HS-27A (cell line): ENCODE measurements around the gene GTPBP3.
A peak's percentile ranks its signal among the peaks of the same experiment; 100 is the strongest.

Experiments
- DNase-seq: peaks from one replicate; pipeline ENCODE4 v3.0.0-alpha.2; 2012; ENCODE audit warnings: low read depth, missing footprints

The GTPBP3 gene

DNA sequence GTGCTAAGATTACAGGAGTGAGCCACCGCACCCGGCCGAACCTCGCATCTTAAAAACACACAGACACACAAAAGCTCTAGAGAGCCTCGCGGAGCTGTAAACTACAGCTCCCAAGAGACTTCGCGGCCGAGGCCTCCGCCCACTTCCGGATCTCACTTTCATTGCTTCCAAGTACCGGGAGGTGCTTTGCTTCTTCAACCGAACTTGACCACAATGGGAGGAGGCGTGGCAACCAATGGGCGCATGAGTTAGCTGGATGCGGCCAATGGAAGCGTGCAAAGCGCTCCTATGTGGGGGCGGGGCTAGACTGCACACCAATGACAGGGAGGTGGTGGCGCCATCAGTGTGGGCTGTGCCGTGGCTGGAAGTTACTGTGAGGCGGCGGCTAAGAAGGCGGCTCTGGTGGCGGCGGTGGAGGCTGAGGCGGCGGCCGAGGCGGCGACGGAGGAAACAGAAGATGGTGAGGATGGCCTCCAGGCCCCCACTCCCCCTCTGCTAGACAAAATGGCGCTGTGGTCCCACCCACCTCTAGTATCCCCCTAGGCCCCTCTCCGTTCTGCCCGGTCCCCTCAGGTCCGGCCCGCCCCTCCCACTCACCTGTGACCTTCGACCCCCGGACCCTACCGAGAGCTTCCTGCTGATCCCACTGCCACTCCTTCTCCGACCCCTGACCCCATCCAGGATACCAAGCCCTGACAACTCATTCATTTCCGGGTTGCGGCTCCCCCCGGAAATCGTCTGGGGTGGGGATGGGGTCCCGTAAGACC, 28.0 kb upstream of the GTPBP3 start, which contains the start of gene DDA1:
Gene DDA1, plus strand, starts transcription at position 366 of the 767 bp plus-strand sequence. Its CDS starts 92 bp downstream, at position 458.
- DNase-seq: peak; percentile 97

DNA sequence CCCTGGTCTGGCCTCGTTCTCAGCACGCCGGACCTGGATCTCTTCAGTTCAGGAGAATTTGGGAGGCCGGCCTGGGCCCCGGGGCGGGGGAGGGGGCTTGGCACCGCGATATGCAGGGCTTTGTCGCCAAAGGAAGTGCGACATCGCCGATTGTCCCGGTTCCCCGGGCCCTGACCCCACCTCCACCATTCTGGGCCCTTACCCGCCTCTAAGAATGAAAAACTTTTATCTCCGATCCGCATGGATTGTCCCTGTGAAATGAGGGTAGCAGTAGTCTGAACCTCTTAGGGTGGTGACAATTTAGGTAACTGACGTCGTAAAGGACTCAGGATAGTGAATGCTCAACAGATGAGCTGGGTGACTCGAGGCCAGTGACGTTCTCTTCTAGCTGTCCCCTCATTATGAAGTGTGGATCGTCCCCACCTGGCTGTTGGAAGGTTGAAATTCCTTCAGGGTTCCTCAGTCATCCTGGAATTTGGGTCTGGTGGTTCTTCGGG, 27.3 kb upstream of the GTPBP3 start:
- DNase-seq: no peak

DNA sequence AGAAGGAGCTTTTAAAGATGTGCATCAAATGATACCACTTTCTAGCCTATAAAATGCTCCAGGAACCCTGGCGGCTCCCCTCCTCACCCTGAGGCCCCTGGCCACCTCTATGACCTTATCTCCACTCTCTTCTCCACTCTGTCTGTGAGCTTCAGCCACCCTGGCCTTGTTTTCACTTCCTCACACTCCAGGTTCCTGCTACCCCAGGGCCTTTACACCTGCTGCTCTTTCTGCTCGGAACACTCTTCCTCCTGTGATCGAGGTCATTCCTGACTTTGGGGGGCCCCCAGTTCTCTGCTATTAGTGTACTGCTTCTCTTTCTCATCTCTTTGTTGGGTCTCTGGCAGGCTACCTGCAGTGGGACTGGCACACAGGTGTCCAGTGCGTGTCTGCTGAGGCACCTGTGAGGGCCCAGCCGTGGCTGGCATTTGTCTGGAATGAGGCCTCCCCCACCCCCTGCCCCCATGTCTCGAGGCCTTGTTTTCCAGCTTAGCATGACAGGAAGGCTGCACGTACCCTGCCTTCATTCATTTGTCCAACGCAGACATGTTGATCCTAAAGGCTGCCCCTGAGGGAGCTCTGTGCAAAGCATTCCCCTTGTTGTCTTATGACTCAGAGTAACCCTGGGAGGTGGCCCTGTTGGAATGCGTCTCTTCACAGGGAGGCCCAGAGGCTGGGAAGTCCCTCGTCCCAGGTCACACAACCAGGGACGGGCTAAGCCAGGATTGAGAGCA, 25.7 kb upstream of the GTPBP3 start:
- no peak for DNase-seq

DNA sequence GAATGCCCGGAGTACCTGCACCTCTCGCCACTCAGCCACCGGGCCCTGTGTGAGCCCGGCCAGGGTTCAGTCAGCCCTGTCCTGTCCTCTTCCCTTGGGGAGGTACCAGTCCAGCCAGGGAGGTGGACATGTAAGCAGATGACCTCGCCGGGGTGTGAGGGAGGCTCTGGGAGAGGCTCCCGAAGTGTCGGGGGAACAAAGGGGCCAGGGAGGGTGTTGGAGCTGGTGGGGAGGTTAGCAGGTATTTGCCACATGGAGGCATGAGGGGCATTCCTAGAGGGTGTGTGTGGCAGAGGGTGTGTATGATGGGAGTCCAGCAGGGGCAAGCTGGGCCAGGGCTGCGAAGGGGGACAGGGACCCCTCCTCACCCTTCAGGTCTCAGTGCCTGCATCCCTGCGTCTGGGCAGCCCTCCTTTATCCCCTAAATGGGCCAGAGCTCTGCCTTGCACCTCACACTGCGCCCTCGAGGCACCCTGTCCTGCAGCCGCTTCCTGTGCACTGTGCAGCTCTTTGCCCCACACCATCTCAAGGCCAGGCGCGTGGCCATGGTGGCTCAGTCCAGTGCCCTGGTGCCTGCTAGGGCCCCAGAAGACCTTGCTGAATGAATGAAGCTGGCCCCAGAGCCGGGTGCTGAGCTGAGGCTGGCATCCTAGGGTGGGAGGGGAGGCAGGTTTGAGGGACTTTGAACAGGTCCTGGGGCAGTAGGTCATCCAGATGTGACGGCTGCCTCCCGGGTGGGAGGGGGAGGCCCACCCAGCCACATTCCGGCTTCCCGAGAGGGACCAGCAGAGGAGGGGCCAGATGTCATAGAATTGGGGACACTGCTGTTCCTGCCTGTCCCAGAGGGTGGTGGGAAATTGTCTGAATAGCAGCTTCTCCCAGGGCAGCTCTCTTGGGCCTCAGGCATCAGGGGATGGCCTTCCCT, 24.9 kb upstream of the GTPBP3 start:
- no peak for DNase-seq

DNA sequence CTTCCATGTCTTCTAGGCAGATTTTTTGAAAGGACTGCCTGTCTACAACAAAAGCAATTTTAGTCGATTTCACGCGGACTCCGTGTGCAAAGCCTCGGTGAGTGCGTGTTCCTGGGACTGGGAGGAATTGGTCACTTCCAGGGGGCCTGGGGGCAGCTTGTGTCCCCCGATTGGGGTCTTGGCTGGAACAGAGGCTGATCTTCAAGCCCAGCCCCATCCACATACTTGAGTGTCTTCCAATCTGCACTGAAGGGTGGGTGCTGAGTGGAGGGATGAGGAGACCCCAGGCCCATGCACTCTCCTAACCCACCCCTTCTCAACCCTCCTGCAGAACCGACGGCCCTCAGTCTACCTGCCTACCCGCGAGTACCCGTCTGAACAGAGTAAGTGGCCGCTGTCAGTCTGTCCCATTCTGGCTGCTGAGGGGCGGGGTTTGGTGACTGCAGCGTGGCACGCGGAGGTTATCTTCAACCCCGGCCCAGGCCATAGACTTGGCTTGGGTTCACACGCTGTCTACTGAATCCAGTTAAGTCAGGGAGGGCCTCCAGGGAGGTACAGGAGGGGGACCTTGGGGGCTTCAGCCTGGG, 23.3 kb upstream of the GTPBP3 start:
- no peak for DNase-seq

DNA sequence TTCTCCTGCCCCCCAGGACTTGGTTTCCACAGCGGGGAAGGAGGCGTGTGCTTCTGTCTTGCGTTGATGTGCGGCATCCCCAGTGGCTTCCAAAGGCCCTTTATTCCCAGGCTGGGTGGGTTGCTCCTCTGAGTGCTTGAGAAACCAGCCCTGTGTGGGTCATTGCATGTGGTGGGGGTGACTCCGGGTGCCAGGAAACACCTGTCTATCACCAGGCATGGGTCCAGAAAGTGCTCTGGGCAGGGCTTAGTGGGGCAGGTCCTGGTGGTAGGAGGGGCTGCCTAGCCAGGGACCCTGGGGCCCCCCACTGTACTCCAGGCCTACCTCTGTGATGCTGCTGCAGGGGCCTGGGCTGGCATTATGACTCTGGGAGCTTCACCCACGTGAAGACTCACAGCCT, 18.4 kb upstream of the GTPBP3 start:
- no peak for DNase-seq

DNA sequence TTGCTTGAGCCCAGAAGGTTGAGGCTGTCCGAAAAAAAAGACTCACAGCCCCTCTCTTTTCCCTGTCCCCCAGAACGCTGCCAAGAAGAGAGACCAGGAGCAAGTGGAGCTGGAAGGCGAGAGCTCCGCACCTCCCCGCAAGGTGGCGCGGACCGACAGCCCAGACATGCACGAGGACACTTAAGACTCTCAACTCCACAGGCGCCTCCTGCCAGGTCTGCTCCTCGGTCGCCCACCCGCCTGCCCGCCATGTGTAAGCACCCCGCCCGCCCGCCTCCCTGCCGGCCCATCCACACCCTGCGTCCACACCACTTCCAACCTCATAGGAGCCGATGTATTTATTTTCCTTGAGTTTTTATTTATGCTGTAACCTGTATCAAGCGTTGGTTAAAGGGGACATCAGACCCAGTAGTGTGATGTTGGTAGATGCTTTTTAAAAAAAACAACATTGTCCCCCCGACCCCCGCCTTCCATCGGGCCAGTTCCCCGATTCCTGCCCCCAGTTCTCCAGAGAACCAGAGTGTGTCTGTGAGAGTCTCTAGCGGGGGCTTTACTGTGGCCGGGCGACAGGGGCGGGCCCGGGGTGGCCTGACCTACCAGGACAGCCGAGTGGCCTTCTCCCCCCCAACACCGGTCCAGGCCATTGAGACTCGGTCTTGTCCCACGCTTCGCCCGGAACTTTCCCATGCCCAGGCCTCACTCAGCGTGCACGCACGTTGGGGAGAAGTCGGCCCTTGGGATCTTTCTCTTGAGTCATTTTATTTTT, 17.7 kb upstream of the GTPBP3 start:
- no peak for DNase-seq

DNA sequence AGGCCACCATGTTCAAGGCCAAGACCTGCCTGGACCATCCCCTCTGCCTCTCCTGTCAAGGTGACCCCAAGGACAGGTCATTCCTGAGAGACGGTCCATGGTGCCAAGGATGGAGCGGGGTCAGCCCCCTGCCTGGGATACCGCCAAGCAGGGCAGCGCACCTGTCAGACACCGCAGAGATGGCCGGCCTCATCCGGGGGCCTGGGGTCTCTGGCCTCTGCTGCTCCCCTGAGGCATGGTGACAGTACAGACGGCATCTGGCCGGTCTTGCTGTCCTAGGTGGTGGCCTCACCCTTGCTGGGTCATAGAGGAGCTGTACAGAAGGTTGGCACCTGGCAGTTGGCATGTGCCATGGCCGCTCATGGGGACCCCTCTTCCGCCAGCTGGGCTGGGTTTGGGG, 16.9 kb upstream of the GTPBP3 start:
- DNase-seq: no peak

DNA sequence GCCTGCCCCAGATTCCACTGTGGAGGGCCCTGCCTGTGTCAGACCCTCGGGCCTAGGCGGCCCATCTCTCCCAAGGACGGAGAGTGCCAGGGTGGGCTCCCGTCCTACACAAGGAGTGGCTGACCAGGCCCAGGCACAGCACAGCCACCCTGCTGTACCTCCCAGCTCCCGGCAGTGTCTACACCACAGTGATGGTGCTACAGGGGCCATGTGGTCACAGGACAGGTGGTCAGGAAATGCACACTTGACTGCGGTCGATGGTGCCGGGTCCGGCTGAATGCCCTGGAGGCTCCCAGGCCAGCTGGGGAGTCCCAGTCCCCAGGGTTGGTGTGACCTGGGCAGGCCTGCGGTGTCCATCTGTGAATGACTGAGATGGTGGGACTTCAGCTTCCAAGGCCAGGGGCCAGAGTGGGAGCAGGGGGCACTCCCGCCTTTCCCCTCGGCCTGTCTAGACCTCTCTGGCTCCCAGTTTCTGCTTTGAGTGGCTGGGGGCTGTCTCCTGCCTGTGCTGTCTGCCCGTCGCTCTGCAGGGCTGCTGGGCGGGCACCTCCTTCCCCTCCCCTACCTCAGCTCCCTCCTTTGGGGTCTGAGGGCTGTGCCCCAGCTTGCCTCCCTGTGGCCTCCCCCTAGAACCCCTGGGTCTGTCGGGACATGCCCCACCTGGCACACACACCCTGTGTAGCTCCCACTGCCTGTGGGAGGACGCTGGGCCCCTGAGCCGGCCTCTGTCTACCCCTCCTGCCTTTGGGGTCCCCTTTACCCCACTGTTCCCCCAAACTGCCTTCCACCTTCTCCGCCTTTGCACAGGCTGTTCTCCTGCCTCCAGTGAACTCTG, 15.5 kb upstream of the GTPBP3 start:
- no peak for DNase-seq

DNA sequence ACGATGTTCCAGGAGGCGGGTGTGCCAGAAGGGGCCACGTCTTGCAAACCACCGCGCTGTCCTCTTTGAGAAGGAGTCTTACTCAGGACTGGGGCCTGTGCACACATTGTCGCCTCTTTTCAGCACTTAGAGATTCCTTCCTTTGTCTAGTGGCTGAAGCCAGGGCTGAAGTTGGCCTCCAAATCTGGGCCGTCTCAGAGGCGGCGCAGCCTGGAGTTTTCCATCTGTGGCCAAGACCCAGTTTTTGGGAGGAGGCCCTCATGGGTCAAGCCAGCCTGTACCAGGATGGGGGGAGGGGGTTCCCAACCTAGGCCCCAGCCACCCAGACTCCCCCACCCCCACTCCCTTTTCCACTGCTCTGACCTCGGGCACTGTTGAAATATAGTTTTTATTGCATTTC, 14.5 kb upstream of the GTPBP3 start:
- no peak for DNase-seq

DNA sequence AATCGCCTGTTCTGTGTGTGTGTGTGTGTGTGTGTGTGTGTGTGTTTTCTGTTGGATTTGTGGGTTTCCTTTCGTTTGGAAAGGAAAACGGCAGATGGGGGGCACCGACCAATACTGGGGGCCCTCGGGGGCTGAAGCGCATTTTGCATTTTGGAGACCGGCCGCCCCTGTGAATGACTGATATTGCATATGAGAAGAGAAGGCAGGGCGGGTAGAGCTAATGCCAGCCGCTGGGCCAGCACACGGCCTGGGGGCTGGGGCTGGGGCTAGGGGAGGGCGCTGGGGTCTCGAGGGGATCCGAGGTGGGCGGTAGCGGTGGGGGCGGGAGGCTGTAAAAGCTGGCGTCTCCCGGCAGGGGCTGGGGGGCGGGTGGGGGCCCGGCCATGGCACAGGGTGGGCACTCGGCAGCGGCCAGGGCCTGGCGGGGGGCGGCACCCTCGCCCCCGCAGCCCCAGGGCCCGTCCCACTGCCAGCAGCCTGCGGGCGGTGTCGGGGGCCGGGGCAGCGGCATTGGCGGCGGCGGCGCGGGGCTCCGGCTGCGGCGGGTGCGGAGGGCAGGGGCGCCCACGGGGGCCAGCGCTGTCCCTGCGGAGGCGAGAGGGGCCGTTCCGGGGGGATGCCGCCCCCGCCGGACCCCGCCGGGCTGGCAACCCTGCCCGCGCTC, 13.9 kb upstream of the GTPBP3 start:
- no peak for DNase-seq

DNA sequence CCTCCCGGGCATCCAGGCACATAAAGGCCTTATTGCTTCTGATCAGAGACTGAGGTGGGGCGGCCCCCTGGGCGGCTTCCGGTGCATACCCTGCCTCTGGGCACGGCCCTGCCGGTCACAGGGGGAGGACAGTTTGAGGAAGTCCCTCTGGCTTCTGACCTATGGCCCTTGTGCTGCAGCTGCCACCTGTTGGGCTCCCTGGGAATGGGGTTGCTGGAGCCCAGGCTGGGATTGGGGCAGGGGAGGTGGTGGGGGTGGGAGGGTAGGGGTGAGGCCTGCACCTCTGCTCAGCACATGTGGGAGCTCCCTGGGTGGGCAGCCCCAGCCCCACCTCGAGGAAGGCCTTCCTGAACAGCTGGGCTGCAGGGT, 13.4 kb upstream of the GTPBP3 start:
- DNase-seq: no peak

DNA sequence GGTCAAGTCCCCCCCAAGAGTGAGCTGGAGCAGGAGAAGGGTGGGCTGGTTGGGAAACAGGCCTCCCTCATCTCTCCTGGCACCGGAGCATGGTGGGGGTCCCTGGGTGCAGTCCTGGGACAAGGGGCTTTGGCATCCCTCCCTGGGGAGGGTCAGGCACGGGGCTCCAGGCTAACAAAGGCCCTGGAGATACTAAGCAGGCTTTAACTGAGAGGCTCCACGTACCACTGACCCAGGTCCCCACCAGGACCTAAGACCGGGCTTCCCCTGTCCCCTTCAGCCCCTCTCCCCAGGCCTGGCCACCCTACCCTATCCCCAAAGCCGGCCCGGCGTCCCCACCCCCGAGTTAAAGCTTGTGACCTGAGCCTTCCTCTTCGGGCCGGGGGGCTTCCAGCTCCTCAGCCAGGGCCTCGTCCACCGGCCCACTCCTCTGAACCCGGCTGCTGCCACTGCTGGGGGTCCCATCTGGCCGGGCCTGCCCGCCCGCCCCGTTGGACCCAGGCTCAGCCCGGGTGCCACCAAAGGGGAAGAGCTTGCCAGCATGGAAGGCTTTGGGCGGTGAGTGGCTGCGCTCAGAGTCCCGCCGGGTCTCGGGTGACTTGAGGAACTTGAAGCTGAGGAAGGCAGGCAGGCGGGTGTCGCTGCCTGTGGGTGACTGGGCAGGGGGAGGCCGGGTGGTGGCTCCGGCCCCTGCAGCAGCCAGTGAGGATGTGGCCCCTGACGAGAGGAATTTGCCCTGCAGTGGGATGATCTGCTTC, 12.8 kb upstream of the GTPBP3 start:
- DNase-seq: no peak

DNA sequence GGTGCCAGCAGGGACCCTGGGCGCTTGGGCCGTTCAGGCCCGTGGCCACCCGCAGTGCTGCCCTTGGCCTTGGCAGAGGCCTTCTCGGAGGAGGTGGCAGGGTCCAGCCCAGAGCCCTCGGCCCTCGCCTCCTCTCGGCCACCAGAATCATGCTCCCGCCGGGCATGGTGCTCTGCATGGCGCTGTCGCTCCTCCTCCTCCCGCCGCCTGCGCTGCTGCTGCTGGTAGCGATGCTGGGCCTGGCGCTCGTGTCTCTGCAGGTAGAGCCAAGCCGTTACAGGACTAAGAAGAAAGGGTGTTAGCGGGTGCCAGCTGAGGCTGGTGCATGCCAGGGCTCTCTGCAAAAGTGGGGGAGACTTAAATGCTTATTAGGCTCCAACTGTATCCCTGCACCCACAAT, 12.2 kb upstream of the GTPBP3 start:
- no peak for DNase-seq

DNA sequence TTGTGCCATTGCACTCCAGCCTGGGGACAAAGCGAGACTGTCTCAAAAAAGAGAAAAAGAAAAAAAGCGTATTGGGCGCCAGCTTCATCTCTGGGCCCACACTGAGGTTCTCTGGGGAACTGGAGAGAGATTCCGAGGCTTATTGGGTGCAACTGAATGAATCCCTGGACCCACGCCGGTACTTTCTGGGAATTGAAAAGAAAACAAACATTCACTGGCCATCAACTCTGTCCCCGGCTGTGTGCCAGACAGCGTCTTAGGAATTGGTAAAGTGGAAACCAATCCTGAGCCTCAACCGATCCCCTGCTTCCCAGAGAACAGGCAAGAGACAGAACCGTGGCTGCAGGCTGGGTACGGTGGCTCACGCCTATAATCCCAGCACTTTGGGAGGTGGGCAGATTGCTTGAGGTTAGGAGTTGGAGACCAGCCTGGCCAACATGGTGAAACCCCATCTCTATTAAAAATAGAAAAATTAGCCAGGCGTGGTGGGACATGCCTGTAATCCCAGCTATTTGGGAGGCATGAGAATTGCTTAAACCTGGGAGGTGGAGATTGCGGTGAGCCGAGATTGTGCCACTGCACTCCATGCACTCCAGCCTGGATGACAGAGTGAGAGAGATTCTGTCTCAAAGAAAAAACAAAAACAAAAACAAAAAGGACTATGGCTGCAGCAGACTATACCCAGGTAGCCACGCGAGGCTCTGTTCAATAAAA, 11.3 kb upstream of the GTPBP3 start:
- DNase-seq: no peak

DNA sequence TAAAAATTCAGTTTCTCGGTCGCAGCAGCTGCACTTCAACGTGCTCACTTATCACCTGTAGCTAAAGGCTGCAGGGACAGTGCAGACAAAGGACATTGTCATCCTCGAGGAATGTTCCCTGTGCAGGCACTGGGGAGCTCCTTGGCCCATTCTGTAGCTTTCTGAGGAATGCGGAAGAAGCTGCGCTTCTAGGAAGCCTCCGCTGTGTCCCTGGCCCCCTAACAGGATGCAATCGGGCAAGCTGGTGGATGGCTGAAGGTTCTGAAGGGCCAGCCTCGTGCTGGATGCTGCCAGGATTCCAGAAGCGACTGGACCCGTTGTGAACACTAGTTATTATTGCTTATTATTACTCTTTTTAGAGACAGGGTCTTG, 10.8 kb upstream of the GTPBP3 start:
- no peak for DNase-seq

DNA sequence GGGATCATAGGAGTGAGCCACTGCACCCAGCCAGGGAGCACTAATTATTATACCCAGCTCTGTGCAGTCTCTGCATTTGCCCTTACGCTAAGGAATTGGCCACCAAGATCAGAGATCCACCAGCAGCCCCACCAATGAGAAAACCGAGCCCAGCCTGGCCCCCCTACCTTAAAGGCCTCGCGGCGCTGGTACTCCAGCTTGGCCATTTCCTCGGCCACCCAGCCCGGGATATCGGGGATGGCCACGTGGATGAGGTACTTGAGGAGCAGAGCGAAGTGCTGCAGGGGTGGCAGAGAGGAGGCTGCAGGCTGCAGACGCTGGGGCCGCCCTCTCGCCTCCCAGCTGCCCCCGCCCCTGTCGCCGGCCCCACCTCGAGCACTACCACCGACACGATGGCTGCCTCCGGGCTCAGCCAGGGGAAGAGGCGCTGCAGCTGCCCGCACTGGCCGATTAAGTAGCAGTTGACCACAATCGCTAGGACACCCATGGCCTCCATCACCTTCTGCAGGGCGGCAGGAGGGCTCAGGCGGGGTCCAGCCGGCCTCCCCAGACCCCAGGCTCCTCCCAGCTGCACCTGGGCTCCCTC, 10.2 kb upstream of the GTPBP3 start:
- no peak for DNase-seq
